K562 (cell line): ENCODE measurements around the gene CREG2. TPM values are rescaled to one million over a fixed set of nuclear protein-coding genes. Genes with fewer than 3 reads are reported as not detected.

Experiments used
- ATAC-seq: fragments of 200-7000 bp; cut with Tn5 transposase; 3 replicates; pipeline ENCODE4 v1.9.1; 2020; ENCODE audit warnings: moderate library complexity
- BruUV-seq: library from RNA; stranded (reverse); fragments of 400-500 nt; replicated peaks from 2 replicates; lab custom pipeline; 2021; lab: Mats Ljungman, UMichigan
- CTCF ChIA-PET: fragments of 300-600 bp; formaldehyde crosslinking; extraction: SDS; loops from one replicate; lab custom pipeline; 2021; ENCODE audit warnings: low intra/inter-chr PET ratio; lab: Yijun Ruan, JAX
- POLR2A ChIA-PET: fragments of 300-600, 350-650 bp; sonication (Branson Sonifier 250); formaldehyde crosslinking; extraction: SDS; loops from one replicate; lab custom pipeline; 2021; ENCODE audit warnings: antibody characterized with exemption, inconsistent platforms; lab: Yijun Ruan, JAX
- DNase-seq, 4 experiments: peaks; one replicate each; pipeline versions ENCODE4 v3.0.0 to v3.0.0-alpha.2; 2011 to 2018; ENCODE audit warnings: low spot score in 3 of 4, mixed read lengths in 3 of 4; ENCODE audit errors: extremely low read depth in 1 of 4
- FAIRE-seq: peaks from 2 replicates; lab custom pipeline; 2011; peaks lifted over from hg19 to GRCh38; lab: Jason Lieb, UNC
- H2AFZ ChIP-seq: 2 replicates; pipeline ENCODE4 v1.6.0; 2011; ENCODE audit warnings: low read depth, low read length, control low read depth, inconsistent platforms
- H3K27ac ChIP-seq: fragments of 200-600 bp; 3 replicates; pipeline ENCODE4 v1.8.0; 2011; ENCODE audit warnings: low read depth, mild to moderate bottlenecking, control low read depth, inconsistent platforms, low read length, moderate library complexity, mixed read lengths; ENCODE audit errors: extremely low read depth
- H3K27me3 ChIP-seq, 2 experiments: fragments of 300-600 bp in 1 of 2; 2 replicates in 1 of 2; 3 replicates in 1 of 2; pipeline versions ENCODE4 v1.6.0 to v1.8.0; 2011; ENCODE audit warnings: inconsistent platforms in 2 of 2, low read length in 2 of 2, mild to moderate bottlenecking in 1 of 2, mixed read lengths in 1 of 2, moderate library complexity in 1 of 2; ENCODE audit not compliant: control insufficient read depth in 2 of 2, insufficient read depth in 2 of 2
- H3K36me3 ChIP-seq: fragments of 300-600 bp; 3 replicates; pipeline ENCODE4 v1.8.0; 2011; ENCODE audit warnings: mild to moderate bottlenecking, low read length, inconsistent platforms; ENCODE audit not compliant: control insufficient read depth, insufficient read depth
- H3K4me1 ChIP-seq, 2 experiments: fragments of 200-600 bp in 1 of 2; replicated peaks in 1 of 2; 2 replicates in 1 of 2; 3 replicates in 1 of 2; pipeline versions ENCODE4 v1.5.1 to v1.8.0; 2011; ENCODE audit warnings: inconsistent platforms in 2 of 2, low read length in 2 of 2, mild to moderate bottlenecking in 1 of 2, mixed read lengths in 1 of 2, moderate library complexity in 1 of 2; ENCODE audit not compliant: control insufficient read depth in 2 of 2, insufficient read depth in 2 of 2
- H3K4me2 ChIP-seq: 2 replicates; pipeline ENCODE4 v1.6.1; 2011; ENCODE audit warnings: low read length, control low read depth, inconsistent platforms, mixed read lengths; ENCODE audit not compliant: insufficient read depth
- H3K4me3 ChIP-seq: fragments of 200-600 bp; sonication (generic), shearing (Covaris generic); 2 replicates; pipeline ENCODE4 v1.5.1; 2016; ENCODE audit warnings: control low read depth, inconsistent platforms
- H3K79me2 ChIP-seq: fragments of 200-600 bp; 3 replicates; pipeline ENCODE4 v1.8.0; 2011; ENCODE audit warnings: low read length, inconsistent platforms; ENCODE audit not compliant: control insufficient read depth, insufficient read depth
- H3K9ac ChIP-seq, 2 experiments: 2 replicates each; pipeline versions ENCODE4 v1.6.0 to v1.6.1; 2011; ENCODE audit warnings: low read depth in 2 of 2, low read length in 2 of 2, control low read depth in 1 of 2, inconsistent platforms in 1 of 2, mild to moderate bottlenecking in 1 of 2, mixed read lengths in 1 of 2; ENCODE audit not compliant: insufficient read depth in 1 of 2
- H3K9me1 ChIP-seq: one replicate; pipeline ENCODE4 v1.6.0; 2011; ENCODE audit warnings: inconsistent platforms, mild to moderate bottlenecking, low read length, moderate library complexity; ENCODE audit not compliant: control insufficient read depth, insufficient read depth
- H3K9me3 ChIP-seq: replicated peaks from 2 replicates; pipeline ENCODE4 v1.5.1; 2011; ENCODE audit warnings: low read depth, low read length, inconsistent platforms; ENCODE audit not compliant: control insufficient read depth, insufficient read depth
- H4K20me1 ChIP-seq: replicated peaks from 2 replicates; pipeline ENCODE4 v1.6.1; 2011; ENCODE audit warnings: low read length, inconsistent platforms, mixed read lengths; ENCODE audit not compliant: control insufficient read depth, insufficient read depth
- ETV1 ChIP-seq: fragments of 450-650 bp; conservative IDR thresholded peaks from 2 replicates; pipeline ENCODE4 v1.6.1; 2016; ENCODE audit warnings: missing genetic modification characterization, control low read depth, low read depth, missing compliant biosample characterization
- FIP1L1 ChIP-seq: fragments of 200-400 bp; formaldehyde crosslinking; IDR thresholded peaks from 2 replicates; pipeline ENCODE4 v1.6.1; 2018; ENCODE audit warnings: mild to moderate bottlenecking, low read depth, low read length; ENCODE audit not compliant: poor library complexity, severe bottlenecking
- MEIS2 ChIP-seq: fragments of 450-650 bp; IDR thresholded peaks from 2 replicates; pipeline ENCODE4 v1.6.1; 2014; ENCODE audit warnings: mild to moderate bottlenecking; ENCODE audit not compliant: partially characterized antibody
- ZBED1 ChIP-seq: IDR thresholded peaks from 2 replicates; pipeline ENCODE4 v1.6.1; 2014
- ZFP30 ChIP-seq: fragments of 250-450 bp; sonication (Bioruptor Pico); IDR thresholded peaks from 2 replicates; pipeline ENCODE4 v1.8.0; 2022; ENCODE audit warnings: moderate library complexity, mild to moderate bottlenecking, inconsistent platforms, borderline replicate concordance
- ZNF134 ChIP-seq: fragments of 250-450 bp; sonication (Bioruptor Pico); conservative IDR thresholded peaks from 2 replicates; pipeline ENCODE4 v1.4.0; 2020
- ZNF146 ChIP-seq: IDR thresholded peaks from one replicate; pipeline ENCODE4 v1.6.1; 2018; ENCODE audit warnings: missing compliant biosample characterization; ENCODE audit not compliant: unreplicated experiment
- ZNF316 ChIP-seq: fragments of 450-650 bp; IDR thresholded peaks from 2 replicates; pipeline ENCODE4 v1.6.1; 2016
- WGBS: fragments of 100-300 bp; shearing (Covaris generic); methylation state at CpG from one replicate; pipeline ENCODE4 v1.1.6; 2016; ENCODE audit warnings: low coverage, mixed read lengths; ENCODE audit not compliant: insufficient coverage; ENCODE audit errors: missing lambda C conversion rate; 5-methylcytosine and 5-hydroxymethylcytosine counted together
- in situ Hi-C: fragments of 300-500 bp; cut with MboI; formaldehyde crosslinking; loops from 4 replicates; pipeline ENCODE4 v1.15.0; 2018; ENCODE audit warnings: inconsistent platforms, mixed read lengths
- intact Hi-C: fragments of 100-400 bp; cut with micrococcal nuclease; formaldehyde crosslinking; loops from 2 replicates; pipeline ENCODE4 v1.14.2; 2022
- polyA plus RNA-seq, 8 experiments: library from polyadenylated mRNA; depleted of rRNA in 4 of 8; stranded (reverse) in 5 of 8; unstranded in 3 of 8; fragments of >200 nt; fragmentation: Nextera tagmentation in 2 of 8; fragmentation: Illumina TruSeq in 1 of 8; extraction: Ambion mirVana in 2 of 8; extraction: Trizol in 1 of 8; gene quantifications; 2 replicates each; pipeline versions ENCODE4 v1.2.1 to v1.2.3, GENCODE V29; 2011 to 2014; ENCODE audit warnings: inconsistent platforms in 1 of 8, missing spikeins in 1 of 8
- total RNA-seq, 7 experiments: library from RNA; depleted of rRNA in 6 of 7; stranded (reverse); fragments of >200 nt in 6 of 7; fragmentation: Illumina TruSeq in 2 of 7; extraction: Trizol in 2 of 7; gene quantifications; 2 replicates each; pipeline versions ENCODE4 v1.2.1 to v1.2.3, GENCODE V29; 2011 to 2021; ENCODE audit warnings: low replicate concordance in 1 of 7
- TF ChIP-seq, protein P1 (sequence below): sonication (generic); formaldehyde crosslinking; IDR thresholded peaks from 2 replicates; pipeline ENCODE4 v1.9.0; 2022; ENCODE audit warnings: mild to moderate bottlenecking, missing genetic modification reagents
- TF ChIP-seq, protein P2 (sequence below), 2 experiments: fragments of 450-650 bp; IDR thresholded peaks; 2 replicates each; pipeline ENCODE4 v1.6.1; 2018; ENCODE audit warnings: mild to moderate bottlenecking in 2 of 2, low read depth in 1 of 2; ENCODE audit not compliant: partially characterized antibody in 2 of 2
- TF ChIP-seq, protein P3 (sequence below): fragments of 450-650 bp; IDR thresholded peaks from 2 replicates; pipeline ENCODE4 v1.7.0; 2016; ENCODE audit warnings: borderline replicate concordance

Gene CREG2
- total and polyA plus RNA-seq, 9 of the 15 experiments (the other 6 are each of a cell fraction or from before 2014, with no cell fraction given), result not detected

GRCh38 chr2:101346909-101347308 is 40.4 kb downstream of the CREG2 start:
- WGBS, result 5% methylated on average over 3 of the region's 3 CpGs

DNA sequence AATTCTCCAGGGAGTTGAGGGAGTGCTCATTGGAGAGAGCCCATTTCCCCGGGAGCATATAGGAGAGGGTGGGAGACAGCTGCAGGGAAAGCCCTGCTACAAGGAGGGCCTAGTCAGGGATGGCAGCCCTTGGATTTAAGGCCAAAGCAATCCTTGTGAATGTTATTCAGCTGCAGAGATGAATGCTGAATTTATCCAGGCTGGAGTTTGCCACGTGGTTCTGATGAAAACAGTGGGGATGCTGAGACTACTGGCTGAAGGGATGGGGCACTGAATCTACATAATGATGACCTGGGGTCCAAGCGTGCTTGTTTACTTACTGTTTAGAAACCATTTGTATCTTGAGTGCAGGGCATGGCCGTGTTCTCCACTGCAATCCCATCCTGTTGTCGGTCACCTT is 43.2 kb downstream of the CREG2 start:
- in situ Hi-C loops (no loop called here), intact Hi-C loops (loop anchor here (5.0 to 10.0 kb wide), 2 partner anchors 73 to 99 kb away; no protein-coding TSS in a partner anchor)
- no peak for ATAC-seq
- H4K20me1 ChIP-seq, result no peaks in the 10 kb centered on the region
- FAIRE-seq, result no peak
- H3K79me2 ChIP-seq, result no peaks in the 10 kb centered on the region
- no peaks in the 10 kb centered on the region for H3K9me3 ChIP-seq
- peaks cover 3 to 21% of the 10 kb centered on the region in 2 experiments; a peak in 2 of 5 replicates for H3K27me3 ChIP-seq
- no peak overlapping the region for H3K4me3 ChIP-seq
- BruUV-seq, result no TSS peak
- peaks cover 0 to 4% of the 10 kb centered on the region in 2 experiments; a peak in 2 of 5 replicates for H3K4me1 ChIP-seq
- DNase-seq, result no peak
- ChIA-PET POLR2A (no interaction called here), CTCF (no interaction called here)
- WGBS, result 1% methylated on average over 5 of the region's 5 CpGs
- no peak overlapping the region for H2AFZ ChIP-seq
- no peaks in the 10 kb centered on the region for H3K9me1 ChIP-seq
- no peak overlapping the region for H3K9ac ChIP-seq
- H3K27ac ChIP-seq, result no peak overlapping the region
- H3K36me3 ChIP-seq, result no peaks in the 10 kb centered on the region
- no peak overlapping the region for H3K4me2 ChIP-seq
- TF ChIP-seq, protein P1, sequence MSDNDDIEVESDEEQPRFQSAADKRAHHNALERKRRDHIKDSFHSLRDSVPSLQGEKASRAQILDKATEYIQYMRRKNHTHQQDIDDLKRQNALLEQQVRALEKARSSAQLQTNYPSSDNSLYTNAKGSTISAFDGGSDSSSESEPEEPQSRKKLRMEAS, result no peak
- TF ChIP-seq FIP1L1 (no peak), ZBED1 (no peak), ZFP30 (CRISPR knock-in tag) (no peak), ZNF134 (no peak), ETV1 (tag) (no peak)
- TF ChIP-seq, protein P2, sequence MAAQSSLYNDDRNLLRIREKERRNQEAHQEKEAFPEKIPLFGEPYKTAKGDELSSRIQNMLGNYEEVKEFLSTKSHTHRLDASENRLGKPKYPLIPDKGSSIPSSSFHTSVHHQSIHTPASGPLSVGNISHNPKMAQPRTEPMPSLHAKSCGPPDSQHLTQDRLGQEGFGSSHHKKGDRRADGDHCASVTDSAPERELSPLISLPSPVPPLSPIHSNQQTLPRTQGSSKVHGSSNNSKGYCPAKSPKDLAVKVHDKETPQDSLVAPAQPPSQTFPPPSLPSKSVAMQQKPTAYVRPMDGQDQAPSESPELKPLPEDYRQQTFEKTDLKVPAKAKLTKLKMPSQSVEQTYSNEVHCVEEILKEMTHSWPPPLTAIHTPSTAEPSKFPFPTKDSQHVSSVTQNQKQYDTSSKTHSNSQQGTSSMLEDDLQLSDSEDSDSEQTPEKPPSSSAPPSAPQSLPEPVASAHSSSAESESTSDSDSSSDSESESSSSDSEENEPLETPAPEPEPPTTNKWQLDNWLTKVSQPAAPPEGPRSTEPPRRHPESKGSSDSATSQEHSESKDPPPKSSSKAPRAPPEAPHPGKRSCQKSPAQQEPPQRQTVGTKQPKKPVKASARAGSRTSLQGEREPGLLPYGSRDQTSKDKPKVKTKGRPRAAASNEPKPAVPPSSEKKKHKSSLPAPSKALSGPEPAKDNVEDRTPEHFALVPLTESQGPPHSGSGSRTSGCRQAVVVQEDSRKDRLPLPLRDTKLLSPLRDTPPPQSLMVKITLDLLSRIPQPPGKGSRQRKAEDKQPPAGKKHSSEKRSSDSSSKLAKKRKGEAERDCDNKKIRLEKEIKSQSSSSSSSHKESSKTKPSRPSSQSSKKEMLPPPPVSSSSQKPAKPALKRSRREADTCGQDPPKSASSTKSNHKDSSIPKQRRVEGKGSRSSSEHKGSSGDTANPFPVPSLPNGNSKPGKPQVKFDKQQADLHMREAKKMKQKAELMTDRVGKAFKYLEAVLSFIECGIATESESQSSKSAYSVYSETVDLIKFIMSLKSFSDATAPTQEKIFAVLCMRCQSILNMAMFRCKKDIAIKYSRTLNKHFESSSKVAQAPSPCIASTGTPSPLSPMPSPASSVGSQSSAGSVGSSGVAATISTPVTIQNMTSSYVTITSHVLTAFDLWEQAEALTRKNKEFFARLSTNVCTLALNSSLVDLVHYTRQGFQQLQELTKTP (IDR thresholded peaks at IDR 0.05; ENCODE audit: low read depth in 1 of 2, partially characterized antibody in 2 of 2), result no peak
- TF ChIP-seq, protein P3, sequence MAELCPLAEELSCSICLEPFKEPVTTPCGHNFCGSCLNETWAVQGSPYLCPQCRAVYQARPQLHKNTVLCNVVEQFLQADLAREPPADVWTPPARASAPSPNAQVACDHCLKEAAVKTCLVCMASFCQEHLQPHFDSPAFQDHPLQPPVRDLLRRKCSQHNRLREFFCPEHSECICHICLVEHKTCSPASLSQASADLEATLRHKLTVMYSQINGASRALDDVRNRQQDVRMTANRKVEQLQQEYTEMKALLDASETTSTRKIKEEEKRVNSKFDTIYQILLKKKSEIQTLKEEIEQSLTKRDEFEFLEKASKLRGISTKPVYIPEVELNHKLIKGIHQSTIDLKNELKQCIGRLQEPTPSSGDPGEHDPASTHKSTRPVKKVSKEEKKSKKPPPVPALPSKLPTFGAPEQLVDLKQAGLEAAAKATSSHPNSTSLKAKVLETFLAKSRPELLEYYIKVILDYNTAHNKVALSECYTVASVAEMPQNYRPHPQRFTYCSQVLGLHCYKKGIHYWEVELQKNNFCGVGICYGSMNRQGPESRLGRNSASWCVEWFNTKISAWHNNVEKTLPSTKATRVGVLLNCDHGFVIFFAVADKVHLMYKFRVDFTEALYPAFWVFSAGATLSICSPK, result no peak

More at GRCh38 chr2:101346909-101347308, 40.4 kb downstream of the CREG2 start:
- Histone ChIP-seq H3K9ac (no peak overlapping the region), H2AFZ (no peak overlapping the region), H3K27me3 (peaks cover 3 to 35% of the 10 kb centered on the region in 2 experiments; a peak in 3 of 5 replicates), H3K4me1 (peaks cover 0 to 4% of the 10 kb centered on the region in 2 experiments; a peak in 2 of 5 replicates), H4K20me1 (no peaks in the 10 kb centered on the region), H3K27ac (no peak overlapping the region), H3K79me2 (no peaks in the 10 kb centered on the region), H3K9me1 (no peaks in the 10 kb centered on the region), H3K4me3 (no peak overlapping the region), H3K9me3 (no peaks in the 10 kb centered on the region), H3K4me2 (no peak overlapping the region), H3K36me3 (no peaks in the 10 kb centered on the region)
- in situ Hi-C loops, result no loop called here
- intact Hi-C loops, result loop anchor here (10.0 kb wide), 1 partner anchor 102 kb away; no protein-coding TSS in a partner anchor
- ATAC-seq (no peak), FAIRE-seq (no peak), DNase-seq (no peak)
- CTCF ChIA-PET, result no interaction called here
- TF ChIP-seq ZNF146 (CRISPR knock-in tag) (peak; percentile 24), MEIS2 (no peak), ZNF316 (peak; percentile 30)
- no TSS peak for BruUV-seq
- POLR2A ChIA-PET, result interaction anchor here (1.3 kb wide), 1 partner anchor 14 kb away, joined by 3 read pairs; no protein-coding TSS in a partner anchor
